ENCODE results near the gene RBX1.

Gene RBX1

DNA sequence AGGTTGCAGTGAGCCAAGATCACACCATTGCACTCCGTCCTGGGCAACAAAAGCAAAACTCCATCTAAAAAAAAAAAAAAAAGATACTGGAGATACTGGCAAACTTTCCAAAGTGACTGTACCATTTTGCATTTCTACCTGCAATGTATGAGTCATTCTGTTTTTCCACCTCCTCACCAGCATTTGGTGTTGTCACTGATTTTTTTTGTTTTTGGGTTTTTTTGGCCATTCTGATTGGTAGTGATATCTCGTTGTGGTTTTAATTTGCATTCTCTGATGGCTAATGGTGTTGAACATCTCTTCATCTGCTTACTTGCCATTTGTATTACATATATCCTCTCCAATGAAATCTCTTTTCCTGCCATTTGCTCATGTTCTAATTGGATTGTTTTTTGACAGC lies 12.0 kb upstream of the RBX1 start:
- ATAC-seq (ENCODE audit: low read depth): no peak
- no peaks in the 10 kb centered on the region for H3K4me1 ChIP-seq (ENCODE audit: insufficient read depth, poor library complexity, severe bottlenecking)
- no peak overlapping the region for H3K27ac ChIP-seq (ENCODE audit: poor library complexity, severe bottlenecking)
- H3K9me3 ChIP-seq (ENCODE audit: severe bottlenecking): no peaks in the 10 kb centered on the region
- no peaks in the 10 kb centered on the region for H3K27me3 ChIP-seq (ENCODE audit: insufficient read depth, poor library complexity, severe bottlenecking)
- no peaks in the 10 kb centered on the region for H3K36me3 ChIP-seq (ENCODE audit: low read depth)
- no peak for DNase-seq (ENCODE audit: low spot score)
- H3K4me3 ChIP-seq (ENCODE audit: severe bottlenecking): no peak overlapping the region
- TF ChIP-seq, protein P1, sequence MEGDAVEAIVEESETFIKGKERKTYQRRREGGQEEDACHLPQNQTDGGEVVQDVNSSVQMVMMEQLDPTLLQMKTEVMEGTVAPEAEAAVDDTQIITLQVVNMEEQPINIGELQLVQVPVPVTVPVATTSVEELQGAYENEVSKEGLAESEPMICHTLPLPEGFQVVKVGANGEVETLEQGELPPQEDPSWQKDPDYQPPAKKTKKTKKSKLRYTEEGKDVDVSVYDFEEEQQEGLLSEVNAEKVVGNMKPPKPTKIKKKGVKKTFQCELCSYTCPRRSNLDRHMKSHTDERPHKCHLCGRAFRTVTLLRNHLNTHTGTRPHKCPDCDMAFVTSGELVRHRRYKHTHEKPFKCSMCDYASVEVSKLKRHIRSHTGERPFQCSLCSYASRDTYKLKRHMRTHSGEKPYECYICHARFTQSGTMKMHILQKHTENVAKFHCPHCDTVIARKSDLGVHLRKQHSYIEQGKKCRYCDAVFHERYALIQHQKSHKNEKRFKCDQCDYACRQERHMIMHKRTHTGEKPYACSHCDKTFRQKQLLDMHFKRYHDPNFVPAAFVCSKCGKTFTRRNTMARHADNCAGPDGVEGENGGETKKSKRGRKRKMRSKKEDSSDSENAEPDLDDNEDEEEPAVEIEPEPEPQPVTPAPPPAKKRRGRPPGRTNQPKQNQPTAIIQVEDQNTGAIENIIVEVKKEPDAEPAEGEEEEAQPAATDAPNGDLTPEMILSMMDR (IDR thresholded peaks at IDR 0.05; ENCODE audit: poor library complexity, severe bottlenecking): no peak

DNA sequence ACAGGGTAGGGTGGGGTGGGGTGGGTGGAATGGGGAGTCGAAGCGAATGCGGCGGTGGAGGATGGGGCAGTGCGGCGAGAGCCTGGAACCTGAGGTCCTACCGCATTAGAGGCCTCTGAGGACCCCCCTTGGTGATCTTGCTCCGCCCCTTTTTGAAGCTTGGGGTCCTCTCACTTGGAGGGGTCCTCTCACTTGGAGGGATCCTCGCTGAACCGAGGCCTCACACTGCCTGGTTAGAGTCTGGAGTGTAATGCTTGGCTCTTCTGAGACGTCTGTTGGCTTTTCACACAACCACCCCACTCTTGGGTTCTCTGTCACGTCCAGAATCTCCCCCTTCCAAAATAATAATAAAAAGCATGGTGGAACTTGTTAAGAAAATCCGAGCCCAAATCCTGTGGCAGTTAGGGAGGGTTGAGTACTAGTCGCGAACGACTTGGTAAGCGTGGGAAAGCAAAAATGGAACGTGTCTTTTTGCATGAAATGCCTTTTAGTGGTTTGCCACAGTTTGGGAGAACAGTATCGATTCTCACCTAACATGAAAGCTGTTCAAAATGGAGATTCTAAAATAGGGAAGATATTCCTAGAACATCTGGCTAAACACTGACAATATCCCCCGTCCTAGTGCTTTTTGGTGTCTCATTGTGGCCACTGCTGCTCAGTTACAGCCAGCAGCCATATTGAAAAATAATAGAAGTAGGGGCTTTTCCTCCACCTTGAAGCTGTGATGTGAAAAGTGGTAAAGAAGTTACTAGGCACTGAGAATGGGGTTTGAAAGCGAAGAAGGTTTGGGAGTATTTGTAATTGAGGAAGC lies 822 bp downstream of the RBX1 start:
- H3K9me3 ChIP-seq (ENCODE audit: severe bottlenecking): no peaks in the 10 kb centered on the region
- TF ChIP-seq, protein P1 (IDR thresholded peaks at IDR 0.05; ENCODE audit: poor library complexity, severe bottlenecking): no peak
- ATAC-seq (ENCODE audit: low read depth): peak; percentile 12
- H3K27me3 ChIP-seq (ENCODE audit: insufficient read depth, poor library complexity, severe bottlenecking): no peaks in the 10 kb centered on the region
- H3K4me1 ChIP-seq (ENCODE audit: insufficient read depth, poor library complexity, severe bottlenecking): peaks cover 10% of the 10 kb centered on the region
- H3K36me3 ChIP-seq (ENCODE audit: low read depth): peaks cover 45% of the 10 kb centered on the region
- H3K4me3 ChIP-seq (ENCODE audit: severe bottlenecking): peak overlapping the region; percentile 79
- H3K27ac ChIP-seq (ENCODE audit: poor library complexity, severe bottlenecking): peak overlapping the region; percentile 59
- DNase-seq (ENCODE audit: low spot score): no peak

DNA sequence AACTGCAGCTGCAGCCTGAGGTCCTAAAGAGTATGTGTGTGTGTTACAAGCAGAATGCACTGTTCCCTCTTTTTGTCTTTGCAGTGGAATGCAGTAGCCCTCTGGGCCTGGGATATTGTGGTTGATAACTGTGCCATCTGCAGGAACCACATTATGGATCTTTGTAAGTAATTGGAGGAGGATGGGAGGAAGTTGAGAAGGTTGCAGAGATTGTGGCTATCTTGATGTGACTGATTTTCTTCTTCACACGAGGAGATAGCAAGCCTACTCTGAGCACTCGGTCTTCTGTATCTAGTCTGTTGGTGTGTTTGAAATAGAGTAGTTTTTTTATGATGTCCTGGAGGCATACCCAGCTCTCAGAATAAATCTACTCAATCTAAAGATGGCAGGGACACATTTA lies 2.3 kb downstream of the RBX1 start:
- peaks cover 60% of the 10 kb centered on the region for H3K36me3 ChIP-seq (ENCODE audit: low read depth)
- H3K27ac ChIP-seq (ENCODE audit: poor library complexity, severe bottlenecking): no peak overlapping the region
- no peaks in the 10 kb centered on the region for H3K27me3 ChIP-seq (ENCODE audit: insufficient read depth, poor library complexity, severe bottlenecking)
- TF ChIP-seq, protein P1 (IDR thresholded peaks at IDR 0.05; ENCODE audit: poor library complexity, severe bottlenecking): no peak
- no peak overlapping the region for H3K4me3 ChIP-seq (ENCODE audit: severe bottlenecking)
- H3K4me1 ChIP-seq (ENCODE audit: insufficient read depth, poor library complexity, severe bottlenecking): peaks cover 10% of the 10 kb centered on the region
- no peaks in the 10 kb centered on the region for H3K9me3 ChIP-seq (ENCODE audit: severe bottlenecking)
- no peak for ATAC-seq (ENCODE audit: low read depth)
- DNase-seq (ENCODE audit: low spot score): no peak

DNA sequence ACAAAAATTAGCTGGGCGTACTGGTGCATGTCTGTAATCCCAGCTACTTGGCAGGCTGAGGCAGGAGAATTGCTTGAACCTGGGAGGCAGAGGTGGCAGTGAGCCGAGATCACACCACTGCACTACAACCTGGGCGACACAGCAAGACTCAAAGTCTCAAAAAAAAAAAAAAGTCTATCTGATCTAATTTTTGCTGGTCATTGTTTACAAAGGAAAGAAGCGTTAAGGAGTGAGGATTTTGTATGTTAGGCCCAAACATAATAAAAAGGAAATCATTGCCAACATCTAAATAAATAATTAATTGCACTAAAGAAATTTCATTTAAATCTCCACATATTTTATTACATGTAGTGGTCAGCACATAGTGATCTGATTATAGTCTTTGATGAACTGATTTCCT lies 2.9 kb downstream of the RBX1 start:
- H3K27me3 ChIP-seq (ENCODE audit: insufficient read depth, poor library complexity, severe bottlenecking): no peaks in the 10 kb centered on the region
- no peak overlapping the region for H3K4me3 ChIP-seq (ENCODE audit: severe bottlenecking)
- ATAC-seq (ENCODE audit: low read depth) (no peak), DNase-seq (ENCODE audit: low spot score) (no peak)
- H3K4me1 ChIP-seq (ENCODE audit: insufficient read depth, poor library complexity, severe bottlenecking): peaks cover 10% of the 10 kb centered on the region
- H3K9me3 ChIP-seq (ENCODE audit: severe bottlenecking): no peaks in the 10 kb centered on the region
- H3K36me3 ChIP-seq (ENCODE audit: low read depth): peaks cover 66% of the 10 kb centered on the region
- no peak overlapping the region for H3K27ac ChIP-seq (ENCODE audit: poor library complexity, severe bottlenecking)
- TF ChIP-seq, protein P1 (IDR thresholded peaks at IDR 0.05; ENCODE audit: poor library complexity, severe bottlenecking): no peak

DNA sequence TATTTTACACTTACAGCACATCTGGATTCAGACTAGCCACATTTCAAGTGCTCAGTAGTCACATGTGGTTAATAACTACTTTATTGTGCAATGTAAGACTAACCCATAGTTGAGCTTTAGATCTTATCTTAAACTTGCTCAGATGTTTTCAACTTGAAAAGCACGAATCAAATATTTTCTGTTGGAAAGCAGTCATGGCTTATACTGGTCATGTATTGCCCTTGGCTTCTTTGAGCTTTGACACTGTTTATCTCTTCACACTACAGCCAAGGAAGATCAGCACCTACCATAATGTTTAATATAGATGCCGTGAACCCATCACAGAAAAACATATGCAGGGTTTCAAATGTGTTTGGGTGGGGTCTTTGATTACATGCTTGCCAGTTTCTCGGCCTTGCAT lies 4.4 kb downstream of the RBX1 start:
- Histone ChIP-seq H3K4me3 (ENCODE audit: severe bottlenecking) (no peak overlapping the region), H3K27ac (ENCODE audit: poor library complexity, severe bottlenecking) (no peak overlapping the region), H3K9me3 (ENCODE audit: severe bottlenecking) (no peaks in the 10 kb centered on the region), H3K4me1 (ENCODE audit: insufficient read depth, poor library complexity, severe bottlenecking) (peaks cover 10% of the 10 kb centered on the region), H3K36me3 (ENCODE audit: low read depth) (peaks cover 81% of the 10 kb centered on the region), H3K27me3 (ENCODE audit: insufficient read depth, poor library complexity, severe bottlenecking) (no peaks in the 10 kb centered on the region)
- DNase-seq (ENCODE audit: low spot score): no peak
- no peak for ATAC-seq (ENCODE audit: low read depth)
- TF ChIP-seq, protein P1 (IDR thresholded peaks at IDR 0.05; ENCODE audit: poor library complexity, severe bottlenecking): no peak
